NCI-H345 (cell line): Measurements from ENCODE around the gene SCAMP1.

Experiments
- DNase-seq: peaks from one replicate; lab custom pipeline; 2025; lab: John Stamatoyannopoulos, UW

SCAMP1 gene

DNA sequence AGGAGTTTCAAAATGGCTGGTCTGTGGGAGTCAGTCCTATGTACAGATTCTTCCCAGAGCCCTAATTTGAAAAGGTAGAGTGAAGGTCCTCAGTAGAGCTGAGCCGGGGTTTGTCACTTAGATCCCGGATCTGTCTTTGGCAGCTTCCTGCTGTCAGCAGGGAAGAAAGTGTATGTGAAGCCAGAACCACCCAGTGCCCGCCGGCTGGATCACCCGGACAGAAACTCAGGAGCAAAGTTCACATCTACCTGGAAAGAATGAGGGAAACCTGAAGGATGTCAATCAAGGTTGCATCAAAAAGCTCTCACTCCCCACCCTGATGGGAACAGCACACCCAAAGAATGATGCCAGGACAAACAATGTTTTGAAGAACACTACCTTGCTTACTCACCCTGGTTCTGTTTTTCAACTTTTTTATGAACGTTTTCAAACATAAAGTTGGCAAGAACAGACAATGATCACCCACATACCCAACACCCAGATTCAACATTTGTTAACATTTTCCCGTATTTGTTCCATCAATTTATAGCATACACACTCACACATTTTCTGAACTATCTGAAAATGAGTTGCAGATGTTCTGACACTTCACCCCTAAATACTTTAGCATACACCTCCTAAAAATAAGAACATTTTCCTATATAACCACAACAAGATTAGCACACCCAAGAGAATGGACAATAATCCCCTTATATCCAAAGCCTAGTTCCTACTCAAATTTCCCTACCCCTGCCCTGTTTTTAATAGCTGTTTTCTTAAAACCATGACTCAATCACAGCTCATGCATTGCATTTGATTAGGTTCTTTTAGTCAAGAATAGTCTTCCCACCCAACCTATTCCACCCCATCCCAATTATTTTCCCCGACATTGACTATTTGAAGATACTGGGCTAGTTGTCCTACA is 154.3 kb downstream of the SCAMP1 start:
- DNase-seq, result no peak

DNA sequence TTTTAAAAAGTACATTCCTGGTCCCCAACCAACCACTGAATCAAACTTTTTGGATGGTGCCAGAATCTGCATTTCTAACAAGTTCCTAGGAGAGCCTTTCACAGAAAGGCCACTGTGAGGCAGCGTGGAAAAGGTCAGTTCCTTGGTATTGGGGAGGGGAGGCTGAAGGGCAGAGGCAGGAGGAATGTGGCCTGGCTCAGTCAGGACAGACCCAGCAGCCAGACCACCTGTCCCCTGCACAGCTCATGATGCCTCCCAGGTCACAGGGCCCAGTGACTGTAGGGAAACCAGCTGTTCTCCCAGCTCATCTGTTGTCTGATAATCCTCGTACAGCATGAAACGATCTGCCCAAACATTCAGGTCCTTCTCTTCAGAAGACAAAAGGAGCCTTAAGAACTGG is 155.3 kb downstream of the SCAMP1 start:
- no peak for DNase-seq

DNA sequence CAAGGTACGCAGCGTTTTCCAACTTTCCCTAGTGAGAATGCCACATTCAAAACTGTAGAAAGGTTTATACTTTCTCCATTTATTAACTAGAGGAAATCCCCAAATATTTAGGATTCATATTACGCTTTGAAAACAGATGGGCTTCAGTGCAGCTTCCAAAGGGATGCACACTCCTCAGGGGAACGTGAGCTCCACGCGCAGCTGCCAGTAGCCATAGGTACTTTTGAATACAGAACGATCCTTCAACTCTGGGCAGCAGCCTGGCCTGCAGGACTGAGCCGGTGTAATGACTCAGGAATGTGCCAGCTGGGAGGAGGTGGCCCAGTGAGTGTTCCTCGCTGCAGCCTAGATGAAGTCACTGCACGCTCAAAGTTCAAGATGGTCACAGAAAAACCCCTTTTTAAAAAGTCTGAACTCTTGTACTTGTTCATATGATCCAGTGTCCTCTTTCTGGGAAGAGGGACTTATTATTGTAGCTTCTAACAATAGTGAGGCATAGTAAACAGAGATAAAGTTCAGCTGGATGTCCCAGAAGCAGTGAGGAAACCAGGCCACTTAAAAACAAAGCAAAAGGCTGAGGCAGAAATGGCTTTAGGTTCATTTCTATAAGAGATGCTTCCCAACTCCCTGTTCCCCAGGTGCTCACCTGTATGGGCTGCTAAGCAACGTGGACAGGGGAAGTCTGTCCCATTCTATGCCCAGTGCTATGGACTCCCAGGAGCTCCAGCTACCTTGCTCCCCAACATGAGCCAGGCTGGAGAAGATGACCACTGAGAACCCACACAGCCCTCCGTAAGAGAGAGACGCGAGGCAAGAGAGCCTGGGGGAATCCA is 158.2 kb downstream of the SCAMP1 start:
- DNase-seq, result no peak

DNA sequence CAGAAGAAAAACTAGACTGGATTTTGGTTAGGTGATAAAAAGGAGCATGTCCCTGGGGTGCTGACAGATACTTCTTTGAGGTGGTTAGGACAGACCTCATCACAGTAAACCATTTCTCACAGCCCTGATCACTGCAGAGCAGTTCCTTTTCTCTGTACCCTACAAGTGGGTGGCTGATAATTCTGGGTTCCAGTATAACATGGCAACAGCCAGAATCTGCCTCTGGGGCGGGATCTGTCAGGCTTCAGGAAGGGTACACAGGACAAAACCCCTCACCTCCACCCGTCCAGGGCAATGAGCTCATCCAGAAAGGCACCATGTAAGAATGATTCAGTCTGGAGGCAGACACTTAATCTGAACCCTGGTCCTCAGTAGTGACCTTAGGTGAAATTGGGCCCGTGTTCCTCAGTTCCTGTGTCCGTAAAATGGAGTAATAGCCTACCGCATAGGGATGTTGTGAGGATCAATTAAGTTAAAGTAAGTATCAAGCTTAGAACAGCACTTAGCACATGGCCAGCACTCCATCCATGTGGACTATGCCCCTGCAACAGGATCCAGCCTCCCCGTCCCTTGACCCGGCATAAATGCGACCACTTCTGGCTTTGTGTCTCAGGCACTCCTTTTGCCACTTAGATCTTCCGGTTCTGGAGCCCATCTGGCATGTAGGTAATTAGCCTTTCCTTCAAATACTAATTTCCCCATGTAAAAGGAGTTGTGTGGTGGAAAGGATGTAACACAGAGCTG is 159.0 kb downstream of the SCAMP1 start:
- no peak for DNase-seq

DNA sequence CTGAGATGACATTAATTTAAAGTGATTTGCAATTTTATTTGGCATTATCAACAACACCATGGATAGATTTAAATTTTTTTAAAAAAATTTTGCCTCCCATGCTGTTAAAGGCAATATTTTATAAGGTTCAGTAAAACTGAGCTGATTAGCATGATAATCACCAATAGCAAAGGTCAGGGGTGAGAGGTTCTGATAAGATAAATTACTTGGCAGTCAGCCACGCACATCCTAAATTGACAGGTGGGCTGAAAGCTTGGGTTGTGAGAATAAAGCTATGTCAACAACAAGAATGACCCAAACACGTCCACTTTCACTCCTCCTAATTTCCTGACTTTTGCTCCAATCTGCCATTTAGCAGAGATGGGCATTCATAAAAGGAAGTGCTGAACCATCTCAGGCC is 161.0 kb downstream of the SCAMP1 start:
- DNase-seq, result no peak

DNA sequence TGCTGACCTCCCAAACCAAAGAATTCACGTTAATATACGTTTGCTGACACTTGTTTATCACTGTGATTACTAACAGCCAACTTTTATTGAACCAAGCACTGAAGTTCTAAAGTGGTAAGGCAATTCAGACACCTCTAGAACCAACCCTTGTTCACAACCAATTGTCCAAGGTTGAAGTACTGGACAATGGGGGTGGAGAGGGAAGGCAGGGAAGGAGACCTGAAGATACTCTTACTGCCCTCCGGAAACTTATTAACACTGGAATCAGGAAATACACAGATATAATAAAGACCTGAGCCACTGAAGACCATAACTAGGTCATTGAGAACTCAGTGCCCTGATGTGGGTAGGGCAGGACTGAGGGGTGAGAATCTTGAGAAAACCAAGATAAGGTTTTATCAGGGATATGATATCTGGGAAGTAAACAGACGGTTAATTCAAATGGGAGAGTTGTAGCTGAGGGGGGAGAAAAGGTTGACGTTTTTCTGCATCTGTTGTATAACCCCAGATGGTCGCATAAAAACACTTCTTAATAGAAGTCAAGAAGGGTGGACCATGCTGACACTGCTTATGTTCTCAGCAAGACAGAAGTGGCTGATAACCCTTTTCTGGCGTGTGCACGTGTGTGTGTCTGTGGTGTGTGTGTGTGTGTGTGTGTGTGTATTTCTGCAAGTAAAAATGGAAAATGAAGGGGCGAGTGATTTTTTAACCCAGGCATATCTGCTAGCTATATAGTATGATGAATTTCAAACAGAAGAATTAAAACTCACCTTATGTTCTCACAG is 162.3 kb downstream of the SCAMP1 start:
- no peak for DNase-seq

DNA sequence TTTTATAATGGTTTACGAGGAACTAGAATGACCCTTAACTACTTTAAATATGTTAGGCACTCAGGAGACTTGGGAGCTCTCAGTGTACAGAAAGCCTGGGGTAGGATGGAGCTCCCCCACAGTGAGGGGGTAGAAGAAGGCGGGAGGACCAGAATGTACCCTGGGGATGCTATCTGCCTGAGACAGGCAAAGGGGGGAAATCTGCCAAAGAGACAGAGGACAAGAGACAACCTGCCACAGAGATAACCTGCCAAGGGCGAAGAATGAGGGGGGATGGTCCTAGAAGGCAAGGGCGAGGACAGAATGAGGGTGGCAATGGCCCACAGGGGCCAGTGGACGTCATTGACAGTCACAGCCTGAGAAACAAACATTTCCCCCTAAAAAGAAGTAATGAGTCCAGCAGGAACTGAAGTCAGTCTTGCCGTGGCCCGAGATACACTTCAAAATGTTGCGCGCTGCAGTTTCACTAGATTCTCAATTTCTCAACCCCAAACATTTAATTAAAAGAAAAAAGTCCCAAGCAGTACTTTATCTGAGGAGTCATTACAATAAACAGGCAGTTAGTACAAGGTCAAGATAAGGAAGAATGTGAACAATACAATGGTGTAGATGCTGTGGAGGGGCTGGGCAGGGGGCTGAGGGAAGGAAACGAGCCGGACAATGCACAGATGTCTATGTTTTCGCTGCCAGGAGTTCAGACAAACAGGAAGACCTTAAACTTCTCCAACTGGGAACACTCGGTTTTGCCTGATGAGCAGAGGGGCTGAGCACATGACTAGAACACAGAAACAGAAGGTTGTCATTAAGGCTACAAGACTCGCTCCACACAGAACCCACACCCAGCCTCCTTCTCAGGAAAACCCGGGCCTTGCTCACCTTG is 163.1 kb downstream of the SCAMP1 start:
- no peak for DNase-seq

DNA sequence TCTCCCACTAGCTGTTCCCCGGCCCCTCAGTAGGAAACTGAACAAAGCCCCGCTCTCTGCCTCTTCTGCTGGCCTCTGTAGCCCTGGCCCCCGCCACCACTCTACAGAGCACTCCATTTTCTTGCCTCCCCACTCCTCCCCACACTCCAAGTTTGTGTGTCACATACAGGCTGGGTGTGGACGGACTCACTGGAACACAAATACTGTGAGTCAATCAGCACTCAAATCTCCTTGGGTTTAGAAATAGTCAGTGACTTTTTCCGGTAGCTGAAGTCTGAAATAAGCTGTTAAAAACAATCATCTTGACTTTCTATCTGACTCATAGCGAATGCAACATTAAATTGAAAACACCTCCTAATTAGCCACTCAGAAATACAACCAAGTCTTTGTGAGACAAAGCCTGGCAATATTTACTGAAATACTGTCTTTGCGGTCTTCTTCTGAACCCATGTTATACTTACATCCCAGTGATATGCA is 165.7 kb downstream of the SCAMP1 start:
- no peak for DNase-seq

DNA sequence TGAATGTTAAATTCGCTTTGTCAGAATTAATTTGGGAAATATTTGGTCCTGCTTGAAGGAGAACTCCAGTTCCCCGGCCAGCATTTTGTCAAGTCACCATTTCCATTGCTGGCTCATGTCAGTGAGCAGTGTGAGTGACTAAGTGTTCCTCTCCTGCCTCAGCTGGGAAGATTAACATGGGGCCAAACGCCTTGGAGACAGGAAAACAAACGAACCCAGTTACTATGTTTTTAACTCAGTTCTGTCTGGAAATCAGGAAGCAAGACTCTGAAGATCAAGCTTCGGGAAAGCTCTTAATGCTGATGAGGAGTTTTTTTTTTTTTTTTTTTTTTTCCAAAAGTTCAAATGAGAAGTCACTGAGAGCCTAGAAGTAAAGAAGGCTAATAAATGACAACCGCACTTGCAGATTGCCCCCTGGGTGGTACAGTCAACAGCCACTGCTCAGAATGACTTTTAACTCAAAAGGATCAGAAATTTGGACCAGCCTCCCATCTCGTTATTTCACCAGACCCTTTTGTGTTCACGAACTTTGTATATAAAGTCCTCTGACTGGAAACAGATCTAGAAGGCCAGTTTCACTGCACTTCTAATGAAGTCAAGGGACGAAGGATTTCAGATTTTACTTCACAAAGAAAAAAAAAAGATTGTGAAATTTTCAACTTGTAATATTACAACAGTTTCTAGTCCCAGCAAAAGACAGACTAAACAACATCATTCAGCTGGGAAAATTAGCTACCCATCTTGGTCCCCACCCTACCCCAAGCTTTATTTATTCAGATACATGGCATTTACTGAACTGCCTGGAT is 166.8 kb downstream of the SCAMP1 start:
- no peak for DNase-seq

DNA sequence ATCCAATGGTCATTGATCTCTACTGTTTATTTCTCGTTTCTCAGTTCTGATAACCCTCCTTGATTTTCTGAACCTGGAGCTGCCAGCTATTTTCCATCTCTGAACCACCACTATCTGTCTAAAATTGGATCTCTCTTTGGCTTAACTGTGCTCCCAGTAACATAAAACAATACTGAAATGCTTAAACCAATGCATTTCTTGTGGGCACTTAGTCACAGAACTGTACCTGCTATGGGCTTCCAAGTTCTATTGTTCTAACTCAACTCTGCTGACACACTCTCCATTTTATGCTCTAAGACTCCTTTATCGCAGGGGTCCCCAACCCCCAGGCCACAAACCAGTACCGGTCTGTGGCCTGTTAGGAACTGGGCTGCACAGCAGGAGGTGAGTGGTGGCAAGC is 167.5 kb downstream of the SCAMP1 start:
- no peak for DNase-seq
